Activated CD8-positive, alpha-beta T cell treated with anti-CD3 and anti-CD28 coated beads for 36 hours (primary cell): ENCODE data around the gene WFDC1. TPM values are rescaled to one million over a fixed set of nuclear protein-coding genes. Genes with fewer than 3 reads are reported as not detected.

Experiments used
- ATAC-seq: fragments of 200-7000 bp; cut with Tn5 transposase; one replicate; pipeline ENCODE4 v1.10.0; 2021; ENCODE audit warnings: mild to moderate bottlenecking, moderate library complexity
- CTCF ChIA-PET: fragments of 350-600 bp; sonication (Branson Sonifier 250); formaldehyde crosslinking; loops from one replicate; lab custom pipeline; 2021; ENCODE audit warnings: antibody characterized with exemption; lab: Charles Lee
- POLR2A ChIA-PET: fragments of 350-600 bp; sonication (Branson Sonifier 250); formaldehyde crosslinking; loops from one replicate; lab custom pipeline; 2021; ENCODE audit warnings: antibody characterized with exemption; lab: Charles Lee
- DNase-seq: peaks from one replicate; pipeline ENCODE4 v3.0.0-alpha.2; 2020
- H3K27ac Mint-ChIP-seq: one replicate; pipeline ENCODE4 v1.8.0; 2021; ENCODE audit warnings: mild to moderate bottlenecking, mixed read lengths
- H3K27me3 Mint-ChIP-seq: one replicate; pipeline ENCODE4 v1.8.0; 2021; ENCODE audit warnings: mixed read lengths
- H3K36me3 Mint-ChIP-seq: one replicate; pipeline ENCODE4 v1.8.0; 2021; ENCODE audit warnings: low read depth, mixed read lengths
- H3K4me1 Mint-ChIP-seq: one replicate; pipeline ENCODE4 v1.8.0; 2021; ENCODE audit warnings: low read depth, mixed read lengths
- H3K4me3 Mint-ChIP-seq: one replicate; pipeline ENCODE4 v1.8.0; 2021; ENCODE audit warnings: mild to moderate bottlenecking, moderate library complexity, mixed read lengths
- H3K9me3 Mint-ChIP-seq: one replicate; pipeline ENCODE4 v1.8.0; 2021; ENCODE audit warnings: mixed read lengths
- intact Hi-C: fragments of 100-400 bp; cut with micrococcal nuclease; formaldehyde crosslinking; loops from one replicate; pipeline ENCODE4 v1.10.0; 2022
- total RNA-seq, 2 experiments: library from RNA; stranded (reverse); gene quantifications; one replicate each; pipeline ENCODE4 v1.2.3, GENCODE V29; 2021
- TF ChIP-seq, protein P1 (sequence below): fragments of 200-600 bp; IDR thresholded peaks from one replicate; pipeline ENCODE4 v1.8.0; 2022; ENCODE audit warnings: antibody characterized with exemption, mild to moderate bottlenecking

Gene WFDC1
- total RNA-seq, 2 experiments from 2014 or later = not detected

DNA sequence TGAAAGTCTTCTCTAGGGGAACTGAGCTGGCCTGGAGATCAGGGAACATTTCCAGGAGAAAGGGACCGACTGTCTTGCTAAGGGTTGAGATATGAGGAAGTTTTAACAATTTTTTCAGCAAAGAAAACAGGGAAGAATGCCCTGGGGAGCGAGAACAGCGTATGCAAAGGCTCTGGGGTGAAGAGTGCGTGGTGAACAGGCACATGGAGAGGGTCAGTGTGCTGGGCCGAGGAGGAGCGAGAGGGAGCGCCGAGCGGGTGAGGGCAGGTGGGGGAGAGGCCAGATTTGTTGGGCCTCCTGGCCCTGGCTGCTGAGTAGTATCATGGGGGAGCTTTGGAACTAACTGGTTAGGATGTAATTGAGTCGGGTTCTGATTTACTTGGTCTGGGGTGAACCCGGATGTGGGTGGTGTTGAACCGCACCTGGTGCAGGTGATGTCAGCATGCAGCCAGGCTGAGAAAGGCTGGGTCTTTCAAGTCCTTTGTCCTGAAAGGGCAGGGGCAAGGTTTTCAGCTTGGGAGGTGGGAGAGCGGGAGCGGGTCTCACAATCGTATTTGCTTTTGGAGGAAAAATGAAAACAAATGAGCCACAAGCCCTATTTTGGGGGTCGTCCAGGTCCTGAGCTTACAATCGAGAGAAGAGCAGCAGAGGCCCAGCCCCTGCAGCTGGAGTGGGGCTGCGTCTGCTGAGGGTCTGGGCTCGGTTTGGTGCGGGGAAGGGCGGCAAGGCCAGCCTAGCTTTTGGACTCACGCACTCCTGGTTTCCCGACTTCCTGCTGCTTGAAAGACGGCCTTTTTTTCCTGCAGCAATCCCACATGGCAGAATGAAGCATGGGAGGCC lies 11.1 kb upstream of the WFDC1 start:
- no peak for DNase-seq
- ChIA-PET CTCF (interaction anchor here (0.9 kb wide), 1 partner anchor 97 kb away, joined by 3 read pairs; the partner anchor contains the start of gene TAF1C), POLR2A (interaction anchor here (0.7 kb wide), 1 partner anchor 683 kb away, joined by 3 read pairs; no protein-coding TSS in a partner anchor)
- Mint-ChIP-seq H3K27me3 (peaks cover 4% of the 10 kb centered on the region), H3K36me3 (no peaks in the 10 kb centered on the region), H3K9me3 (no peaks in the 10 kb centered on the region), H3K27ac (no peak overlapping the region), H3K4me3 (no peak overlapping the region), H3K4me1 (no peaks in the 10 kb centered on the region)
- no peak for ATAC-seq
- TF ChIP-seq, protein P1, sequence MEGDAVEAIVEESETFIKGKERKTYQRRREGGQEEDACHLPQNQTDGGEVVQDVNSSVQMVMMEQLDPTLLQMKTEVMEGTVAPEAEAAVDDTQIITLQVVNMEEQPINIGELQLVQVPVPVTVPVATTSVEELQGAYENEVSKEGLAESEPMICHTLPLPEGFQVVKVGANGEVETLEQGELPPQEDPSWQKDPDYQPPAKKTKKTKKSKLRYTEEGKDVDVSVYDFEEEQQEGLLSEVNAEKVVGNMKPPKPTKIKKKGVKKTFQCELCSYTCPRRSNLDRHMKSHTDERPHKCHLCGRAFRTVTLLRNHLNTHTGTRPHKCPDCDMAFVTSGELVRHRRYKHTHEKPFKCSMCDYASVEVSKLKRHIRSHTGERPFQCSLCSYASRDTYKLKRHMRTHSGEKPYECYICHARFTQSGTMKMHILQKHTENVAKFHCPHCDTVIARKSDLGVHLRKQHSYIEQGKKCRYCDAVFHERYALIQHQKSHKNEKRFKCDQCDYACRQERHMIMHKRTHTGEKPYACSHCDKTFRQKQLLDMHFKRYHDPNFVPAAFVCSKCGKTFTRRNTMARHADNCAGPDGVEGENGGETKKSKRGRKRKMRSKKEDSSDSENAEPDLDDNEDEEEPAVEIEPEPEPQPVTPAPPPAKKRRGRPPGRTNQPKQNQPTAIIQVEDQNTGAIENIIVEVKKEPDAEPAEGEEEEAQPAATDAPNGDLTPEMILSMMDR = no peak
- intact Hi-C loops = loop anchor here (10.0 kb wide), 1 partner anchor 201 kb away; no protein-coding TSS in a partner anchor

DNA sequence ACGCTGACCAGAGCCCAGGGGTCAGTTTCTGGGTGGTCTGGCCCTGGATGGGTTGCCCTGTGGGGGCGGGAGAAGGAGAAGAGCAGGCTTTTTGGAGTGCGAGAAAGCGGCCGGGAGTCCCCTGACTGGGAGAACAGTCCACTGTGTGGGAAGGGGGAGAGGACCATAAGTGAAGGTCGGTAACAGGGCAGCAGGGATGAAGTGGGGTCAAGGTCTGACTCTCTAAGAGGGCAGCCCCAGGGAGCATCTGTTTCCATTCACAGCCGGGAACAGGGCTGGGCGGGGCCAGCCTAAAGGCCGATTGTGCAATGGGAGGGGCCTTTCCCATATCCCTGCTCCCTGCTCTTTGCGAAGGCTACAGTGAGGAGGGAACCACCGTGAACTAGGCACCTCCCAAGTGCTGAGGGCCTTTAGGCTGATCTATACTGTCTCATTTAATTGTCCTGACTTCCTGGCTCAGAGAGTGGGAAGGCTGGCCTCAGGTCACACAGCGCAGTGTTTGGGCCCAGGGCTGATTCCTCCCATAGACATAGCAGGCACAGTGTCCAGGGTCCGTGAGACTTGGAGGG lies 10.4 kb upstream of the WFDC1 start:
- Mint-ChIP-seq H3K36me3 (no peaks in the 10 kb centered on the region), H3K9me3 (no peaks in the 10 kb centered on the region), H3K27ac (no peak overlapping the region), H3K4me1 (no peaks in the 10 kb centered on the region), H3K27me3 (peaks cover 5% of the 10 kb centered on the region), H3K4me3 (no peak overlapping the region)
- TF ChIP-seq, protein P1 = no peak
- ChIA-PET CTCF (no interaction called here), POLR2A (interaction anchor here (0.7 kb wide), 1 partner anchor 682 kb away, joined by 3 read pairs; no protein-coding TSS in a partner anchor)
- intact Hi-C loops = loop anchor here (10.0 kb wide), 1 partner anchor 201 kb away; no protein-coding TSS in a partner anchor
- ATAC-seq = no peak
- no peak for DNase-seq

DNA sequence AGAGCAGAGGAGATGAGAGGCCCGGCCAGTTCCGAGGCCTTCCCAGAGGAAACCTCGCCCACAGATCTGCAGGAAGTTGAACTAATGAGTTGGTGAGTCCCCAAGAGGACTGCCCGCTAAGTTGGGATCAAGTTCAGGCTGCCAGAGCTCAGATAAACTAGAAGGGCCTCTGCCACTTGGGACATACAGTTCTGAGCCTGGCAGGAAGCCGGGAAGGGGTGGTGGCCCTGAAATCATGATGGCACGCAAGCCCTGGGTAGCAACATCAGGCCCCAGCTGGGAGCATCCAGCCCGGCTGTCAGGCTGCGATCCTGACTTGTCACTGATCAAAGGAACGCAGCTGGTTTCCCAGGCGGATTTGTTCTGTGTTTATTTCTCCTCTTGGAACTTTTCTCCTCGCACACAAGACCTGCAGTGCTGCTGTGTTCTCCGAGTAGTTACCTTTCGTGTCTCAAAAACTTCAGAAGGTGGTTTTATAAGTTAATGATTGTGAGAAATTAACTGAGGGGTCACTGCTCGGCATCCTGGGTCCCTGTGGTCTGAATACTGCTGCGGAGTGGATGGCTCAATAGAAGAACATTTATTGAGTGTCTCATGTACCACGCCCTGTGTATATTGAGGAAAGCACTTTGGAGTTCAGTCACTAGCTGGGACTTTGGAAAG lies 8.0 kb upstream of the WFDC1 start:
- no peak overlapping the region for H3K27ac Mint-ChIP-seq
- no peaks in the 10 kb centered on the region for H3K4me1 Mint-ChIP-seq
- DNase-seq = no peak
- POLR2A ChIA-PET = no interaction called here
- H3K36me3 Mint-ChIP-seq = no peaks in the 10 kb centered on the region
- no peak overlapping the region for H3K4me3 Mint-ChIP-seq
- intact Hi-C loops = loop anchor here (10.0 kb wide), 1 partner anchor 198 kb away; no protein-coding TSS in a partner anchor
- peaks cover 11% of the 10 kb centered on the region for H3K27me3 Mint-ChIP-seq
- H3K9me3 Mint-ChIP-seq = no peaks in the 10 kb centered on the region
- TF ChIP-seq, protein P1 = no peak
- ATAC-seq = no peak
- CTCF ChIA-PET = interaction anchor here (1.7 kb wide), 1 partner anchor 10 kb away, joined by 6 read pairs; no protein-coding TSS in a partner anchor

DNA sequence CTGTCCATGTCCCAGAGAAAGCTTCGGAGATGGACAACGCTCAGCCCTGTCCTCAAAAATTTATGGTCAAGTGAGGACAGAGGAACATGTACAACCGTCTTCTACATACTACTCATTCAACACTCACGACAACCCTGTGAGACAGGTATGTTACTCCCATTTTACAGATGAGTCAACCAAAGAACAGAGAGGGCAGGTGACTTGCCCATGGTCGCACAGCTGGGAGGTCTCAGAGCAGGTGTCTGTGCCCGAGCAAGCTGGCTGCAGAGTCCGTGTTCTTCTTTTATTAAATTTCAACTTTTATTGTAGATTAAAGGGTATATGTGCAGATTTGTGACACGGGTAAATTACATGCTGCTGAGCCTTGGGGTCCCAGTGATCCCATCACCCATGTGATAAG lies 5.8 kb upstream of the WFDC1 start:
- TF ChIP-seq, protein P1 = no peak
- H3K27me3 Mint-ChIP-seq = peaks cover 25% of the 10 kb centered on the region
- intact Hi-C loops = loop anchor here (10.0 kb wide), 1 partner anchor 196 kb away; no protein-coding TSS in a partner anchor
- no peaks in the 10 kb centered on the region for H3K36me3 Mint-ChIP-seq
- ChIA-PET POLR2A (no interaction called here), CTCF (interaction anchor here (1.0 kb wide), 1 partner anchor 12 kb away, joined by 8 read pairs; no protein-coding TSS in a partner anchor)
- H3K27ac Mint-ChIP-seq = no peak overlapping the region
- no peaks in the 10 kb centered on the region for H3K9me3 Mint-ChIP-seq
- DNase-seq (no peak), ATAC-seq (no peak)
- H3K4me3 Mint-ChIP-seq = no peak overlapping the region
- peaks cover under 1% of the 10 kb centered on the region for H3K4me1 Mint-ChIP-seq
